Upper lobe of left lung (tissue), 6 donors: Measurements from ENCODE around the gene CDH26. TPM values are rescaled to one million over a fixed set of nuclear protein-coding genes. Genes with fewer than 3 reads are reported as not detected.

Experiments used
- ATAC-seq, 2 donors: fragments of 200-7000 bp; cut with Tn5 transposase; one replicate each; pipeline ENCODE4 v1.9.1; 2022; ENCODE audit warnings: mild to moderate bottlenecking in 2 of 2, moderate library complexity in 2 of 2; ENCODE audit not compliant: low FRiP score in 2 of 2
- DNase-seq, 2 donors: peaks; one replicate each; pipeline ENCODE4 v3.0.0-alpha.2; 2019 to 2020
- H3K27ac ChIP-seq, 4 donors: fragments of 200-600 bp; sonication (generic); one replicate each; pipeline ENCODE4 v1.5.1; 2016 to 2019
- H3K27me3 ChIP-seq, 4 donors: fragments of 200-600 bp; sonication (generic); one replicate each; pipeline ENCODE4 v1.5.1; 2017 to 2019
- H3K36me3 ChIP-seq, 4 donors: fragments of 200-600 bp; sonication (generic); one replicate each; pipeline ENCODE4 v1.5.1; 2016 to 2019
- H3K4me1 ChIP-seq, 4 donors: fragments of 200-600 bp; sonication (generic); one replicate each; pipeline ENCODE4 v1.5.1; 2018 to 2019
- H3K4me3 ChIP-seq, 4 donors: fragments of 200-600 bp; sonication (generic); one replicate each; pipeline ENCODE4 v1.5.1; 2017 to 2019; ENCODE audit warnings: mild to moderate bottlenecking in 2 of 4, moderate library complexity in 1 of 4
- H3K9me3 ChIP-seq, 4 donors: fragments of 200-600 bp; sonication (generic); one replicate each; pipeline ENCODE4 v1.5.1; 2018 to 2019
- CTCF ChIP-seq, 6 experiments: fragments of 450-650 bp in 4 of 6; fragments of 200-600 bp in 2 of 6; sonication (generic) in 2 of 6; IDR thresholded peaks; one replicate each; pipeline ENCODE4 v1.5.1; 2016 to 2019; ENCODE audit warnings: antibody characterized with exemption in 6 of 6
- EP300 ChIP-seq, 4 donors: sonication (generic); formaldehyde crosslinking; IDR thresholded peaks; one replicate each; pipeline ENCODE4 v1.5.1; 2017; ENCODE audit warnings: antibody characterized with exemption in 4 of 4, control low read depth in 2 of 4
- POLR2A ChIP-seq, 4 donors: fragments of 450-650 bp; IDR thresholded peaks; one replicate each; pipeline ENCODE4 v1.5.1; 2016 to 2017; ENCODE audit warnings: antibody characterized with exemption in 4 of 4, mild to moderate bottlenecking in 2 of 4
- POLR2AphosphoS5 ChIP-seq, 2 donors: sonication (generic); formaldehyde crosslinking; IDR thresholded peaks; one replicate each; pipeline ENCODE4 v1.5.1; 2017; ENCODE audit warnings: antibody characterized with exemption in 2 of 2
- WGBS, 2 donors: methylation state at CpG; one replicate each; pipeline ENCODE4 v1.1.5; 2017 to 2018; 5-methylcytosine and 5-hydroxymethylcytosine counted together
- total RNA-seq, 6 donors: library from RNA; depleted of rRNA in 4 of 6; stranded (reverse); fragments of >200 nt in 4 of 6; gene quantifications; one replicate each; pipeline versions ENCODE4 v1.1.0 to v1.2.1, GENCODE V29; 2016 to 2021
- donor health status: DM: no; HTN: no; CAD: no; lungs with moderate emphysema.
- donor health status: DM: no; HTN: yes; CAD: no; lungs with severe emphysema.

The CDH26 gene
- total RNA-seq, 6 donors from 2014 or later, result 4.0 to 18.9 (median 11.1) TPM

- H3K27me3 ChIP-seq, result no peaks in the 10 kb centered on the region
- DNase-seq (no peak), ATAC-seq (no peak)
- WGBS, 2 donors, result 90 to 98% methylated on average over 3 of the region's 3 CpGs
- H3K36me3 ChIP-seq, result no peaks in the 10 kb centered on the region
- TF ChIP-seq EP300 (IDR thresholded peaks at IDR 0.05), result no peak
- no peak for TF ChIP-seq CTCF (IDR thresholded peaks at IDR 0.05)
- no peak for TF ChIP-seq POLR2AphosphoS5 (IDR thresholded peaks at IDR 0.05)
- TF ChIP-seq POLR2A (IDR thresholded peaks at IDR 0.05), result no peak
- no peak overlapping the region for H3K4me3 ChIP-seq
- peaks cover 0 to 13% (median 6%) of the 10 kb centered on the region in 4 donors for H3K4me1 ChIP-seq
- H3K27ac ChIP-seq, result no peak overlapping the region
- no peaks in the 10 kb centered on the region for H3K9me3 ChIP-seq
Measured at GRCh38 chr20:59999502-59999901, 41.3 kb downstream of the CDH26 start.

GRCh38 chr20:60000271-60001042, 42.2 kb downstream of the CDH26 start:
- ATAC-seq (no peak), DNase-seq (no peak)
- 77 to 83% methylated on average over 8 of the region's 8 CpGs for WGBS, 2 donors
- peaks cover 0 to 6% (median 2%) of the 10 kb centered on the region in 4 donors for H3K4me1 ChIP-seq
- H3K27ac ChIP-seq, result no peak overlapping the region
- H3K4me3 ChIP-seq, result no peak overlapping the region
- no peaks in the 10 kb centered on the region for H3K27me3 ChIP-seq
- no peaks in the 10 kb centered on the region for H3K9me3 ChIP-seq
- H3K36me3 ChIP-seq, result no peaks in the 10 kb centered on the region
- TF ChIP-seq EP300 (IDR thresholded peaks at IDR 0.05) (no peak), POLR2AphosphoS5 (IDR thresholded peaks at IDR 0.05) (no peak), CTCF (IDR thresholded peaks at IDR 0.05) (no peak), POLR2A (IDR thresholded peaks at IDR 0.05) (no peak)

- Histone ChIP-seq H3K27ac (no peak overlapping the region), H3K4me1 (no peaks in the 10 kb centered on the region), H3K4me3 (no peak overlapping the region), H3K9me3 (no peaks in the 10 kb centered on the region), H3K27me3 (no peaks in the 10 kb centered on the region), H3K36me3 (no peaks in the 10 kb centered on the region)
- 78 to 81% methylated on average over 11 of the region's 11 CpGs for WGBS, 2 donors
- TF ChIP-seq POLR2A (IDR thresholded peaks at IDR 0.05) (no peak), POLR2AphosphoS5 (IDR thresholded peaks at IDR 0.05) (no peak), CTCF (IDR thresholded peaks at IDR 0.05) (no peak), EP300 (IDR thresholded peaks at IDR 0.05) (no peak)
- ATAC-seq (peak in 1 of 2 donors; percentile 32), DNase-seq (no peak)
Measured at GRCh38 chr20:60001108-60001507, 42.9 kb downstream of the CDH26 start.

GRCh38 chr20:60003776-60004175, 45.6 kb downstream of the CDH26 start:
- TF ChIP-seq EP300 (IDR thresholded peaks at IDR 0.05), result no peak
- no peak for TF ChIP-seq POLR2AphosphoS5 (IDR thresholded peaks at IDR 0.05)
- no peak for TF ChIP-seq CTCF (IDR thresholded peaks at IDR 0.05)
- H3K27me3 ChIP-seq, result no peaks in the 10 kb centered on the region
- H3K9me3 ChIP-seq, result no peaks in the 10 kb centered on the region
- WGBS, 2 donors, result 92 to 97% methylated on average over 2 to 4 of the region's 4 CpGs
- no peak for ATAC-seq
- no peak for DNase-seq
- no peaks in the 10 kb centered on the region for H3K36me3 ChIP-seq
- H3K4me3 ChIP-seq, result no peak overlapping the region
- no peak overlapping the region for H3K27ac ChIP-seq
- H3K4me1 ChIP-seq, result no peaks in the 10 kb centered on the region

- Histone ChIP-seq H3K27me3 (no peaks in the 10 kb centered on the region), H3K9me3 (no peaks in the 10 kb centered on the region), H3K4me1 (no peaks in the 10 kb centered on the region), H3K27ac (no peak overlapping the region), H3K4me3 (no peak overlapping the region), H3K36me3 (no peaks in the 10 kb centered on the region)
- DNase-seq (no peak), ATAC-seq (no peak)
- 79 to 86% methylated on average over 4 of the region's 4 CpGs for WGBS, 2 donors
- TF ChIP-seq POLR2A (IDR thresholded peaks at IDR 0.05), result no peak
- TF ChIP-seq POLR2AphosphoS5 (IDR thresholded peaks at IDR 0.05), result no peak
- no peak for TF ChIP-seq EP300 (IDR thresholded peaks at IDR 0.05)
- TF ChIP-seq CTCF (IDR thresholded peaks at IDR 0.05), result no peak
Measured at GRCh38 chr20:60006261-60006660, 48.0 kb downstream of the CDH26 start.
